Left renal cortex interstitium (tissue), 4 donors: ENCODE measurements around the gene GRIK5. TPM values are rescaled to one million over a fixed set of nuclear protein-coding genes. Genes with fewer than 3 reads are reported as not detected.
"Not testable (repeated sequence)": the region's sequence is repeated elsewhere in the genome, so short reads cannot be mapped to it uniquely, and the experiment has no call there.

ENCODE experiments used
- DNase-seq, 4 donors: peaks; one replicate each; pipeline ENCODE4 v3.0.0-alpha.2; 2013; ENCODE audit warnings: low read depth in 4 of 4, low spot score in 2 of 4, missing footprints in 1 of 4
- polyA plus RNA-seq, 4 donors: library from polyadenylated mRNA; unstranded; fragments of 120-200 nt; gene quantifications; one replicate each; pipeline ENCODE4 v1.2.1, GENCODE V29; 2013; ENCODE audit not compliant: insufficient read length in 4 of 4

The GRIK5 gene
- polyA plus RNA-seq, 4 donors: 20.3 to 33.9 (median 25.9) TPM

DNA sequence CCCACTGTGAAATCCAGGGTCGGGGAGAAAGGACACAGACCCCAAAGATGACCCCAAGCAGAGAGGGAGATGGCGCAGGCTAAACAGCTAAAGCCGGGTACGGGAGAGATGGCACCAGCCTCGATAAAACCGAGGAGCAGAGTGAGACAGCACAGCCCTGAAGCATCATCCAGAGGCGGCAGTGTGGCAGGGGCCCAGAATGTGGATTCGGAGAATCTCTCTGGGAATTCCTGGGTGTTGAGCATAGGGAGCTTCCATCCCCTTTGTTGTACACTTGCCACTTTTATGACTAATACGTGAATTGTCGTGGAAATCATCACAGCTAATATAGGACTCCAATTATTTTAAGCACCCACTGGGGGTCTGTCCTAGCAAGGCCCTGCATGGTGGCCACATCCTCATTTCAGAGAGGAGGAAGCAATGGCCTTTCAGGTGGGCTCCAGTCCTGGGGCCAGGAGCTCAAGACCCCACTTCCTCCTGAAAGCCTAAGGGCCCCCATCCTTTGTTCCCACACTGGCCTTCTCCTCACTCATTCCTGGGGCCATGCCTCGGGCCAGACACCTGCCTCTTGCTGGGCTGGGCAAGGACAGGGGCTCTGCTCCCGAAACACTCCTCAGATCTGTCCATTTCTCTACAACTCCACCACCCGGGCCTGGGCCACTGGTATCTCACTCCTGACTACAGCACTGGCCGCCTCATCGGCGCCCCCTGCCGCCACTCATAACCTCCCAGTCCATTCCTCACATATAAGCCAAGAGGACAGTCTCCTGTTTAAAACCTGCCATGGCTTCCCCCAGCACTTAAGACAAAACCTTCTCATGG is 46.7 kb downstream of the GRIK5 start:
- DNase-seq: no peak

DNA sequence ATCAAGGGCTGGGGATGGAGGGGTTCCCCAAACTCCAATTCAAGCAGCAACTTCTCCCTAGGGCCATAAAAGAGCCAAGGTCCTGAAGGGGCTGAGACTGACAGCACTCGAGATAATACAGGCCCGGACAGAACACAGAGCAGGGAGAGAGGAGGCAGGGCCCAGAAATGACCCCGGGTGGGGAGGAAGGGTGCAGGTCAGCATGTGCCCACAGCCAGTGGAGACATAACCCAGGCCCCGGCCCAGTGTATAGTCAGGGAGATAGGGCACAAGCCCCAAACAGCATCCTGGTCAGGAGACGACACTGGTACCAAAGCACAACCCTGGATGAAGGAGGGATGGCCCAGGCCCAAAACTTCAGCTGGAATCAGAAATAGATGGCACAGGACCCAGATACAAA is 47.4 kb downstream of the GRIK5 start:
- DNase-seq: no peak

DNA sequence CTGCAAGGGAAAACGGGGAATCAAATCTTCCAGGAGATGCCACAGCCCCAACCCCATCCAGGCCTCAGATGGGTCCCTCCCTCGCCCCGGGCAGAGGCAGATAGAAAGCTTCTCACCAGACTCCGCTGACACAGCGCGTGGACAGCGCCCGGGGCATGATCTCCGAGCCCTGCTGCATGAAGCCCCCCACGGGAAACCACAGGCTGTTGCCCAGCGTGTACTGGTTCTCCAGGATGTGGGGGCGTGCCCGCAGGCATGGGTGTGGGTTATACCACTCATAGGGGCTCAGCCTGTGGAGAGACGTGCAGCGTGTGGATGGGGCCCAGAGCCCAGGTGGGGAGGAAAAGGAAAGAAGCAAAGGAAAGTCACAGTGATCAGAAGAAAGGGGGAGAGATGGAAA is 48.8 kb downstream of the GRIK5 start:
- DNase-seq: no peak

DNA sequence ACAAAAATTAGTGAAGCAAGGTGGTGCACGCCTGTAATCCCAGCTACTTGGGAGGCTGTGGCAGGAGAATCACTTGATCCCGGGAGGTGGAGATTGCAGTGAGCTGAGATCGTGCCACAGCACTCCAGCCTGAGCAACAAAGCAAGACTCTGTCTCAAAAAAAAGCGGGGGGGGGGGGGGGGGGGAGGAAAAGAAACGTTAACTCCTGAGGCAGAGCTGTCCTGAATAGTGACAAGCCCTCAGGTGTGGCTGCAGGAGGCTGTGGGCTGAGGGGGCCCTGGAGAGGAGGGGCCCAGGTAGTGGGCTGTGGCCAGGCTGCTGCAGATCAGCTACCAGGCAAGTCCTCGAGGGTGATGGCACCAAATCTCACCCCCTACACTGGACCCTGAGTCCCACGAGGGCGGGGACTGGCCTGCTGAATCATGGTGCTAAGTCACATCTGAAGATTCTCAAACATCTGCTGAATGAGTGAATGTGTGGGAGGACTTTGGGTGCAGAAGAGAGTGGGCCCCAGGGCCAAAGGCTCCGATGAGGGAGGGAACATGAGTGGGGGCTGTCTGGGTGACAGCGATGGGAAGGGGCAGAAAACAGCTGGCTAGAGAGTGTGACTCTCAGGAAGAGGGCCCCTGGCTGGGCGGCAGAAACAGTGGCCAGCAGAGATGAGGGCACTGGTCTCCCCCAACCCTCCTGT is 51.4 kb downstream of the GRIK5 start:
- DNase-seq: no peak

DNA sequence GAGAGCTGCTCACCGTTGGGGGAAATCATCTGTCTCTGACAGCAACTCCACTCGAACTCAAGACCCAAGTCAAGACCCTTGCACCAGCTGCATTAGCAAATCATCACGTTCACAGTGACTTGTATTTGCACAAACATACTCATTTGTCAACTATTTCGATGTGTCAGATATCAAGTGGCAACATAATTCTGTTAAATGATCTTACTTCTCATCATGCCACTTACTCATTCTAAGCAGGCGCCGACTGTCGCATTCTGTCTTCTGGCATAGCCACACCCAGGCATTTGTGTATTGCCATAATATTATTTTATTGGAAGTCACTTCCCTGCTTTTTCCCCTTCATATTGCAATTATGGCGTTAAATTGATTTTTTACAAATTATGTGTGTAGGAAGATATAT is 53.0 kb downstream of the GRIK5 start:
- no peak for DNase-seq

DNA sequence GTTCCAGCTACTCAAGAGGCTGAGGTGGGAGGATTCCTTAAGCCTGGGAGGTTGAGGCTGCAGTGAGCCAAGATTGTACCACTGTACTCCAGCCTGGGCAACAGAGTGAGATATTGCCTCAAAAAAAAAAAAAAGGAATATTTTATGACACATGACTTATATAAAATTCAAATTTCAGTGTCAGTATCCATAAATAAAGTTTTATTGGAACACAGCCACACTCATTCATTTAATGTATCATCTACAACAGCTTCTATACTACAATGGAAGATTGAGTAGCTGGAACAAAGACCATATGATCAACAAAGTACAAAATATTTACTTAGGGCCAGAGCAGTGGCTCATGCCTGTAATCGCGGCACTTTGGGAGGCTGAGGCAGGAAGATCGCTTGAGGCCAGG is 57.3 kb downstream of the GRIK5 start:
- DNase-seq: not testable (repeated sequence)

DNA sequence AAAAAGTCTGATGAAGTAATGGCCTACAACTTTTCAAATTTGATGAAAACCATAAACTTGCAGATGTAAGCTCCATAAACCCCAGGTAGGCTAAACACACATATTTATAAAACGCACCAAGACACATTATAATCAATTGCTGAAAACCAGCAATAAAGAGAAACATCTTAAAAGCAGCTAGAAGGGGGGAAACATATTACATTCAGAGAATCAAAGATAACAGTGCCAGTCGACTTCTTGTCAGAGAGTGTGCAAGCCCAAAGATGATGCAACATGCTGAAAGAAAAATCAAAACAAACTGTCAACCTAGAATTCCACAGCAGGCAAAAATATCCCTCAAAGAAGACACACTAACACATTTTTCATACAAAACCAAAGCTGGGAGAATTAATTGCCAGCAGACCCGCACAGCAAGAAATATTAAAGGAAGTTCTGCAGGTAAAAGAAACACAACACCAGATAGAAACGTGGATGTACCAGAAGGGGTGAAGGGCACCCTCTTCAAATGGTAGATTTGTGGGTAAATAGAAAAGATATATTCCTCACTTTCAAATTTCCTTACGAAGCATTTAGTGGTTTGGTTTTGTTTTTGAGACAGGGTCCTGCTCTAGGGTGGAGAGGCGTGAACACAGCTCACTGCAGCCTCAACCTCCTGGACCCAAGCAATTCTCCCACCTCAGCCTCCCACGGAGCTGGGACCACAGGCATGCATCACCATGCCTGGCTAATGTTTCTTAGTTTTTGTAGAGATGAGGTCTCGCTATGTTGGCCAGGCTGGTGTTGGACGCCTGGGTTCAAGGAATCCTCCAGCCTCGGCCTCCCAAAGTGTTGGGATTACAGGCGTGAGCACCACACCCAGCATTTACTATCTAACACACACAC is 59.5 kb downstream of the GRIK5 start:
- DNase-seq: no peak

DNA sequence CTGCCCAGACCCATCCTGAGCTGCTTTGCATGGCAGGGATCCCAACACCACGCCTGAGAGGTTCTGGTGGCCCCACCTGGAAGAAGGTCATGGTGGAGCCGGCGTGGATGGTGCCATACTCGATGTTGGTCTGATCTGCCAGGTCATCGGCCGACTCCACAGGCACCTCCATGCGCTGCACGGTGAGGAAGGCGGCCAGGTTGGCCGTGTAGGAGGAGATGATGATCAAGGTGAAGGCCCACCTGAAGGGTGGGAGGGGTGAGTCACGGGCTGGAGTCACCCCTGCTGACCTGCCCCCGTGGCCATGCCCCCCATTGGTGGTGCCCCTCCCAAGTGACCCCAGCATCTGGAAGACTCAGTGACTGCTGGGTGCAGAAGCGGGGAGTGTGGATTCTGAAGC is 63.4 kb downstream of the GRIK5 start:
- no peak for DNase-seq

DNA sequence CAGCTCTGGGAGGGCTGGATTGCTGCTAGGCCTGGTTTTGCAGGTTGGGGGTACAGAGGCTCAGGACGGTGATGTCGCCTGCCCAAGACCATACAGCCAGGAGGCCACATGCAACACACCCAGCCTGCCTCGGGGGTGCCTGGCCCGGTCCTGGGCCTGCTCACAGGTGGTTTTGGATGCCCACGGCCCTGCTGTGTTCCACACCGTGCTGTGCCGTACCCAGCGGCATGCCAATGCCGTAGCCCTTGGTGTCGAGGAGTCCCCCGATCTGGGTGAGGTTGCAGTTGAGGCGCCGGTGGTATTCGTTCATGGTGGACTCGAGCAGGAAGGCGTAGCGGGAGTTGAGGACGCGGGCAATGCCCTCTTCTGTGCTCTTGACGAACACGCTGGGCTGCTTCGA is 64.5 kb downstream of the GRIK5 start:
- DNase-seq: no peak

DNA sequence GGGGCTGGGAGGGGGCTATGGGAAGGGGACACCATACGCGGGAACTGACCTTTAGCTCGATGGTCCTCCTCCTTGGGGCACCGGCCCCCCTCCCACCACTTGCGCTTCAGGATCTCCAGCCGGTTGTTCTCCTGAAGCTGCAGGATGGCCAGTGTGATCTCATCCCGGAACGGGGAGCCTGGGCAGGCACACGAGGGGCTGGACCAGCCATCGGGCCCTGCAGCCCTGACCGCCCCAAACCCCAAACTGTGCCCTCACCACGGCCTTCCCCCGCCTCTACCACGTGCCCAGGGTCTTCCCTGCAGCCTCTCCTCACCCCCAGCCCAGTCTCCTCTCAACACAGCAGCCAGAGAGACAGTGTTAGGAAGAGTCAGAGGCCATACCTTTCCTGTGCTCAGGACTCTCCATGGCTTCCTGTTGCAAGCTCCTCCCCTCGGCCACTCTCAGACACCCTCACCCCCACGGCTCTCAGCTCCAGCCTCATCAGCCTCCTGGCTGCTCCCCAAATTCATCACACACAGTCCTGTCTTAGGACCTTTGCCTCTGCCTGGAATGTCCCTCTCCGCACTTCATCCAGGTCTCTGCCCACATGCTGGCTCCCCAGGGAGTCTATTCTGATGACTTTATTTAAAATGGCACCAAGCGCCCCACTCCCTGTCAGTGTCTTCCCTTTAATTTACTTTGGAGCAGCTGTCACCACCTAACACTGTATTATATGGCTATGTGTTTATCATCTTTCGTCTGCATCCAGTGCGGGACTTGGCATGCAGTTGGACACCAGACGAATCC is 66.3 kb downstream of the GRIK5 start:
- DNase-seq: no peak

DNA sequence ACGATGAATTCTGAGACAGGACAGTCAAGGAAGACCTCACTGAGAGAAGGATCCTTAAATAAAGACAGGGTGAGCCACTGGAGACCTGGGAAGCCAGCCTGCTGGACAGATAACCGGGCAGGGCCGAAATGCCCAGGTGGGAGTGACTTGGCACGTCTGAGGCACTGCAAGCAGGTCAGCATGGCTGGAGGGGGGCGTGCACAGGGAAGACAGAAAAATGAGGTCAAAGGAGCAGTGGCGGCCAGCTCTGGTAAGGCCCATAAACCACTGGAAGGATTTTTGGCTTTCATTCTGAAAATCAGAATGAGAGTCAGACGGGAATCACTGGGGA is 70.2 kb downstream of the GRIK5 start:
- no peak for DNase-seq

DNA sequence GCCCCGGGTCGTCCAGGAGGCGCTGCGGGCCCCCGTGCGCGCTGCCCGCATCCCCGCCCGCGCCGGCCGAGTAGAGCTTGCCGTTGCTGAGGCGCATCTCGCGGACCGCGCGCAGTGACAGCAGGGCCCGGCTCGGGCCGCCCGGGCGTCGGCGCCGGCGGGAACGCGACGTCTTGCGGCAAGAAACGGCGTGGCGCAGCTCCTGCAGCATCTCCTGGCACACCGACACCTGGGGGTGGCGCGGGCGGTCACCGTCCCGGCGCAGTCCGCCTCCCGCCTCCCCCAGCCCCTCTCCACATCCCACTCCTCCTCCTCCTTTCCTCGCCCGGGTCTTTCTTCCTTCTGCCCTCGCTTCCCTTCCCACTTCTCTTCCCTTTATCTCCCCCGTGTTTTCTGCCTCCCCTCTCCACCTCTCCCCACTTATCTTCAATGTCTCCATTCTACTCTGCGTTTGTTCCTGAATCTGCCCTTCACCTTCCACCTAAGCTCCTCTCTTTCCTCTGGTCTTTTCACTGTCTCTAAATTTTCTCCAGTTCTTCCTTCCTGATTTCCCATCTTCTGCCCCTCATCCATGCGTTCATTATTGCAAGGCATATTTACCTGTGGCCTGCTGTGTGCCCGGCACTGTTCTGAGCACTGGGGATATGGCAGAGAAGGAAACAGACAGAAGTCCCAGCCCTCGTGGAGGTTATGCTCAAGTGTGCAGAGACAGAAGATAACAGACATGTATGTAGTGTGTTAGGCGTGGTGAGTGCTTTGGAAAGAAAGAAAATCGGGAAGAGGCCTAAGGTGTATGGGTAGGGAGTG is 70.7 kb downstream of the GRIK5 start:
- no peak for DNase-seq

DNA sequence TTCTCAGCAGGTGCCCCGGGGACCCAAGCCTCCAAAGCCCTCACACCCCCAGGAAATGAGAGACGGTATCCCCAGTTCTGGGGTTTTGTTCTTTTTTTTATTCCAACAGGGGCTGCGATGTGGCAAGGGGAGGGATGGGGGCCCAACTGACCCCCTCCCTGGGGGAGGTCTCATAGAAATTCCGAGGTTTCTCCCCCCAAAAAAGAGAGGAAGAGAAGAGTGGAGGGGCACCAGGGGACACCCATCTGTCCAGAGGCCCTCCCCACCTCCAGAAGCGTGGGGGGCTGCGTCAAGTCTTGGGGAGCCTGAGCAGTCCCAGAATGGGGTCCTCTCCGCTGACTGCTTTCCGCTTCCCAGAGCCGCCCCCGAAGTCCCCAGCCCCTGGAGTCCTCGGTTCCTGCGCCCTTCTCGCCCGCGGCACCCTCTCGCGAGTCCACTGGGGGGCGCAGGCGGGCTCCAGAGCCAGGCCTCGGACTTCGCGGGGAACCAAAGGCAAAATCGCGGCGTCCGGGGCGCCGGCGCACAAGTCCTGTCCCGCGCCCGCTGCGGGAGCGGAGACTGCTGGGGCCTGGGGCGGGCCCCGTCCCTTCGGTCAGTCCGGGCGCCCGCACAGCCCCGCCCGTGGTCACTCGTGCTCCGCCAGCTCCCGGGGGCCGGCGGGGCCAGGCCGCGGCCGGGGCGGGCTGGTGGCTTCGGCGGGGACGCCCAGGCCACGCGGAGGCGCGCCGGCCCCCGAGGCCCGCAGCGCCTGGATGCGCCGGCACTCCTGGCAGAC is 71.6 kb downstream of the GRIK5 start:
- peak in 1 of 4 donors; percentile 16 for DNase-seq

DNA sequence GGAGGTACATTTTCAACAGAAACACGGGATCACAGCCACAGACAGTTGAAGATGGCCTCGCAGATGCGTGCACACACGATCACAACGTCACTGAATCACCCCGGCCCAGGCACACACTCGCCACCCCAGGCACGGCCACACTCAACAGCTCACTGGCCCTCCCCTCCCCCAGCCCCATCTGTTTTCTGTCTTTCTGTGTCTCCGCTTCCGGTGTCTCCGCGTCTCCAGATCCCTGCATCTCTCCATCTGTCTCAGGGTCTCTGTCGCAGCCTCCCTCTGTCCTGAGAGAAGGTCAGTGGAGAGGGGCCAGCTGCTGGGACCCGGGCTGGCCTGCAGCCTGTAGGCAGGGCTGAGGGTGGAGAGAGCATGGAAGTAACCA is 72.2 kb downstream of the GRIK5 start:
- no peak for DNase-seq

DNA sequence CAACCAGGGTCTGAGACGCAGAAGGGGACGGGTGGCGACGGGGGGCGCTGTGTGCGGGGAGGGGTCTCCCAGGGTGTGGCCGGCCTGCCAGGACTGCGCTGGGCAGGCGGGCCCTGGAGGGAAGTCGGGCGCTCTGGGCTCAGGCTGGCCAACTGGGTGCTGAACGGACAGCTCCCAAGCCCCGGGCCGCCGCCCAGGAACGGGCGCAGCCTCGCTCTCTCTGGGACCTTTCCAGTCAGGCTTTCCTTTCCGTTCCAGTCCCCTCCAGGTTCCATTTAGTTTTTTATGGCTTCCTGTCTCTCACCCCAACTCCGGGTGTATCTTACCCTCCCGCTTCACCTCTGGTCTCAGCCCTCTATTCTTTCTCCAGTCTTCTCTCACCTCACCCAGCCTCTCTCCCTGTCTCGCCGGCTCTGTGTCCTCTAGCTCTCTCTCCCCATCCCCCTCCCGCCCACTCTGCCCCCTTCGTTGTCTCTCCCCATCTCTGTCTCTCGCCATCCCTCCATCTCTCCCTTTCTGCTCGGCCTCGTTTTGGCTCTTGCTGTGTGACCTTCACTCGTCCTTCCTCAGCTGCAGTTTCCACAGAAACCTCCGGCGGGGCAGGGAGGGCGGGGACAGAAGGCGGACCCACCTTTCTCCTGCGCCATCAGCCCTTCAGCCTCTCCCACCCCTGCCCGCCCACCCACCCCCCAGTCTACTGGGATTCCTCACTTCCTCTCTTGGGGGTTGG is 72.7 kb downstream of the GRIK5 start:
- peak; percentile 17 to 55 (median 31) for DNase-seq

DNA sequence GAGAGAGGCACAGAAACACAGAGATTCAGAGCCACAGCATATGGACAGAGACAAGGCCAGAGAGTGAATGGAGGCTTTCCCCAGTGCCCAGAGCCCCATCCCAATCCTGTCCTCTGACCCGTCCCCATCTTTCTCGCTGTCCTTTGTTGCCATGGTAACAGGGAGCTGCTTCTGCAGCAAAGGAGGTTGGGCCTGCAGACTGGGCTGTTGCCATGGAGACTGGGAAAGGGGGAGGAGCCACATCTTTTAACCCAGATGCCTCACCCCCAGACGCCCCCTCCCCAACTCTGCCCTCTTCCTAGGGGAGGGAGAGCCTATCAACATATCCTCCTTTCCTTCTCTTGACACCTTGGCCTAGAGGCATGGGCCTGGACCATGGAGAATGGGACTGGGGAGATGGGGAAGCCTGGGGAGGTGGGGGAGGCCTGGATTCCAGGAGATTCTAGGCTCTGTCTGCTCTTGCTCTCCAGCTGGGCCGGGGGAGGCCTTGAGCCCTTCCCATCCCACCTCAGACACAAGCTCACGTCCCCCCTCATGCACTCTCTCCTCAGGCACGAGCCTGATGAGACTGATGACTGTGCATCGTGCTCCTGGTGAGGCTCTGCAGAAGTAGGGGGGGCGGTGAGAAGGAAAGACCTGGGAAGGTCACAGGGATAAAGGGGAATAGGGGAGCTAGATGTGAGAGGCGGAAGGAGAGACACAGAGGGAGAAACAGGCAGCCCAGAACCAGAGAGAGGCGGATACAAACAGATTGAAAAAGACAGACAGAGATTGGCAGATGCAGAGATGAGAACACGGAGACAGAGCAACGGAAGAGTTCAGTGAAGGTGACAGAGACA is 73.8 kb downstream of the GRIK5 start:
- DNase-seq: no peak
